DMS153 (cell line): ENCODE measurements around the gene FERMT1.
"Not testable (repeated sequence)": the region's sequence is repeated elsewhere in the genome, so short reads cannot be mapped to it uniquely, and the experiment has no call there.

Experiments used
- DNase-seq: peaks from one replicate; lab custom pipeline; 2025; lab: John Stamatoyannopoulos, UW

FERMT1 gene

GRCh38 chr20:6116758-6117157, 6.1 kb downstream of the FERMT1 start:
- DNase-seq = no peak

GRCh38 chr20:6115221-6115895, 7.5 kb downstream of the FERMT1 start:
- no peak for DNase-seq

DNA sequence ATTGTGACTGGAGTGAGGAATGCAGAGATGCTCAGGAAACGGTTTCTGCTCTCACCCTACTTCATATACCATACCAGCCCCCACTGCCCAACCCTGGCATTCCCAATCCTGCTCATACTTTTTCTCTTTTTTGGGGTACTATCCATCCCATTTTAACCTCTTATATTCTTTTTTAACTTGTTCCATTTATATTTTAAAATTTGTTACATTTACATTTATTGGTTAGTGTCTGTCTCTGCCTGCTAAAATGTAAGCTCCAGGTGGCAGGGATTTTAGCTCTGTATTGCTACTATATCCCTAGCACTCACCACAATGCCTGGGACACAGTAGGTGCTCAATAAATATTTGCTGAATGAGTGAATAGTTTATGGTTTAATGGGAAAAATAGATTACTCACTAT, 8.1 kb downstream of the FERMT1 start:
- DNase-seq = no peak

DNA sequence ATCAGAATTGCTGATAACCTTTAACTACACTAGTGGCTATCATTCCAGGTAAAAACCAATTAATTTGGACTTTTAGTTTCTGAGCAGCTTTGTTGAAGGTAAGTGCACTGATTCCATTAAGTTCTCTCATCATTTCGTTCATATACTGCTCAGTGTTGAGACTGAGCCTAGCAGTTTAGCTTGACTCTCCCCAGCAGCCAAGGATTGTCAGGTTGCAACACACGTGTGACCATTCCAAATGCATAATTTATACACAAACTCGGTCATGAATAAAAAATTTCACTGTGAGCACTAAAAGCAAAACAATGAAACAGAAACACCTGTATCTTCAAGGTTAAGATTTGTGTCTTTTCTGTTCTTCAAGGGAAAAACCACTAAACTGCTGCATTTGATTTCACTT, 8.9 kb downstream of the FERMT1 start:
- no peak for DNase-seq

- DNase-seq = not testable (repeated sequence)
Measured at GRCh38 chr20:6112965-6113364, 9.9 kb downstream of the FERMT1 start.

GRCh38 chr20:6108330-6108729, 14.5 kb downstream of the FERMT1 start:
- DNase-seq = no peak

DNA sequence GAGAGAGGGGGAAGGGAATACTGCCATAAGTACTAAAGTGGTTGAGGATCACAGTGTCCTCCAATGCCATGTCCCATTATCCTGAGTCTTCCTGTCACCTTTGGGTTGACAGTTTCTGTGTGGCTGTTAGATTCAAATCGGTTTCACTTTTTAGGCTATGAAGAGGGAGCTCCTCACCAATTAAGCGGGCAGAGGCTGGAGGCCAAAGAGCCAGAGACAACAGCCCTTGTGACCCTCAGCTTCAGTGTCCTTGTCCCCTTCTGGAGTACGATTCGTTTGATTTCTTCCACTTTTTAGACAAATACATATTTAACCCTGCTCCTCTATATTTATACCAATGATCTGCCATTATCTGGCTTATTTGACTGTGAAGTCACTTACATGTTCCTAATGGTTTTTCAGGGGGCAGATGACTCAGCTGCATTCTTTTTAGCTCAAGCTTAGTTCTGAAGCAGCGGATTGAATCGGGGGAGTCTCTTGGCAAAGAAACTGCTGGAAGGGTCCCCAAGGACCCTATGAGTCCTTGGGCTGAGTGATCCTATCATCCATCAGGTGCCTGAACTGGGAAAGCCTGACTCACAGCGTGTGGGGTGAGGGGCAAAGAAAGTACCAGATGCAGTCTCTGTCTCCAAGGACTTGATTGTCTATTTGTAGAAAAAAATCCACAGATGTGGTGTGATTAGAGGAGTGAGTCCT, 18.2 kb downstream of the FERMT1 start:
- DNase-seq = no peak

DNA sequence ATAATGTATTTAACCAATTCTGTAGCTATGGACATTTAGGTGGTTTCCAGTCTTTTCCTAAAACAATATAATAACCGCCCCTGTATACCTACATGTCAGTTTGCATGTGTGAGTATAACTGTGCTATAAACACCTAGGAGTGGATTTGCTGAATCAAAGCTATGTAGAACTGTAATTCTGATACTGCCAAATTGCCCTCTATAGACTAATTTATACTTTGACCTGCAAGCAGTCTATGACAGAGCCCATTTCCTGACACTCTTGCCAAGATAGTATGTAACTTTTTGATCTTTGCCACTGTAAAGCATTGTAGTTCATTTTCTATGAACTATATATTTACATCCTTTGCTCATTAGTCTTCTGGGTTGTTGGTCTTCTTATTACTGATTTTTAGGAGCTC, 19.5 kb downstream of the FERMT1 start:
- no peak for DNase-seq

DNA sequence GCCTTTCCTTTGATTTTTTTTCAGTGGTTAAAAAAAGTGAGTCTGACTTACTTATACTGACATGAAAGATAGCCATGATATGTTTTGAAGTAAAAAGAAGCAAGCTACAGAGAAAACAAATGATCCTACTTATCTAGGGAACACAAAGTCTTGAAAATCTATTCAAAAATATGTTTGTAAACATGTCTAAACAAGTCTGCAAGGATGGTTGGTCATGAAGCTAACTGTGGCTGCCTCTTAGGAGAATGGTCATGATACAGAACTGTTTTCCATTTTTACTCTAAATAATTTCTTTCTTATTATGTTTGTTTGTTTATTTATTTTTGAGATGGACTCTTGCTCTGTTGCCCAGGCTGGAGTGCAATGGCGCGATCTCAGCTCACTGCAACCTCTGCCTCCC, 21.5 kb downstream of the FERMT1 start:
- DNase-seq = no peak

- DNase-seq = no peak
Measured at GRCh38 chr20:6100246-6100645, 22.6 kb downstream of the FERMT1 start.

GRCh38 chr20:6099819-6100218, 23.0 kb downstream of the FERMT1 start:
- no peak for DNase-seq

DNA sequence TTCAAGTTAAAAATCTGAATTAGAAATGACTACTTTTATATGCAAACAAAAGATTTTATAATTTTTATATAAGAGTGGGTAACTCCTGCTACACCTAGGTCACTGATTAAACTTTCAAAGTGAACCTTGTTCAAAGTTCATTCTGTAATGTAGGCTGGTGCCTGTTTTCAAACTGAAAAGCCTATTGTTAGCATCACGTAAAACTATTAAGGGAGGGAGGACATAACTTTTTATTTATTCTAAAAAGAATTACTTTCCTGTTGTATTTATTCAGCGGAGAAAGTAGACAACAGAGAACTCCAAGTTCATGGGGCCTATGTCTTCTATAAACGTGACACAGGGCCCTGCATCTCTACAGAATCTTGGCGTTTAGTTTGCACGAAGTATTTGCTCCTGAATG, 27.4 kb downstream of the FERMT1 start:
- DNase-seq = no peak

- DNase-seq = no peak
Measured at GRCh38 chr20:6094565-6094964, 28.3 kb downstream of the FERMT1 start.

- no peak for DNase-seq
Measured at GRCh38 chr20:6094063-6094462, 28.8 kb downstream of the FERMT1 start.

- DNase-seq = no peak
Measured at GRCh38 chr20:6091661-6092060, 31.2 kb downstream of the FERMT1 start.

GRCh38 chr20:6086868-6087267, 36.0 kb downstream of the FERMT1 start:
- DNase-seq = no peak

DNA sequence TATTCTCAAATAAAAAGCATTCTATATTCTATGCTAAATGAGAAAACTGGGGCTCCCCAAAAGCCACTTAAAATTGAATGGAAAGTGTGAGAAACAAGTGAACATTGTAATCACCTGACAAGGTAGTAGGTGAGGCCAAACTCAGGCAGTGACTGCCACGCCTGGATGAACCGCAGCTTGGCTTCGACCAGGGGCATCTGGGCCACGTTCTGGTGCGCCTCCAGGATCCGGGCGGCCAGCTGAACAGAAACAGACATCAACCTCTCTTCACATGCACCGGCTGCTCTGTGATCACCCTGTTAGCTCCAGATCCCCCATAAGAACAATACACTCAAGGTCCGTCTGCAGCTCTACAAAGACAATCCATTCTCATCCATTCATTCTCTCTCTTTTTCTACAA, 38.9 kb downstream of the FERMT1 start:
- no peak for DNase-seq

GRCh38 chr20:6081236-6081635, 41.6 kb downstream of the FERMT1 start:
- no peak for DNase-seq

DNA sequence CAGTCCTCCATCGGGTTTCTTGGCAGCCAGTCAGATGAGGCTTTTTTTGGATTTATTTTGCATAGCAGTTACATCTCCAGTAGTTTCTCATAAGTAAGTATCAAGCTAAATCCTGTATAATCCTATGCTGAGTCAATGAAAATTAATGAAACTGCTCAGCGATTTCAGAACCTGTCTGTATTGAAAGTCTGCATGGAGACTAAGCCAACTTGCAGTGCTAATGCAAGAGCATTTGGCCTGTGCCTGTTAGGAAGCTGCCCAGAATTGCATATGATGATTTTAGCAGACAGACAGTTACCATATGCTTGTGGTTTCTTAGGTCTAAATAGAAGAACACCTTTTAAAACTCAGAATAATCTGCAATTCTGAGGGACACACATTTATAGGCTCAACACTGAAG, 43.8 kb downstream of the FERMT1 start:
- DNase-seq = no peak

DNA sequence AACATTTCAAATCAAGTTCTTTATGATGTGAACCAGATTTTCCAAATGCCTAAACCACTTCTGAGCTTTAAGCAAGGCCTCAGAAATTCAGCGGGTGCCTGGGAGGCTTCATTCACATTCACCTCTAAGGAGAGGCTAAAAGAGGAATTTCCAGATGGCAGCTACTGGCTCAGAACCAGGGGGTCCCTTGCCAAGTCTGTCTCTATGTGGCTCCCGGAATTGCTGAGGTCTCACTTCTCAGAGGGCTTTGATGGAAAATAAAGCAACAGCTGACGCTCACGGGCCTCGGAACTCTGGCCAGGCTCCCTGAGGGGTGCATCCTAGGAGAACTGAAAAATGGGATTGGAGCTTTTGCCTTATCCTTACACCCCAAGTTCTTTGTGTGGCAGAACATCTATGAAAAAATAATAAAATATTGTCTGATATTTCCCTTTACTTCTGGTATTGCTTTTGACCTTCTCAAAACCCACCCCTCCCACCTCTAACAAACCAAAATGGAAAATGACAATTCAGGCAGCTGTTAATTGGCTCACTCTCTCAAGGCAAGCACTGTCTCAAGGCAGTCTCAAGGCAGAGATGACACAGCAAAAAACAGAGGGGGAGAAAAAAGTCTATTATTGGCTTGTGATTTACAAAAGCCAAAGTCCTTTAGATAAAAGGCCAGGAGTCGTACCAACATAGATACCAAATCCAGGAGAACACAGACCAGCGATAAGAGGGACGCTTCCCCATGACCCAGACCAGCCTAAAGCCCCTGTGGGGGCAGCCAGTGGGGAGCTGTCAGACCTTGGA, 47.2 kb downstream of the FERMT1 start:
- DNase-seq = no peak

- DNase-seq = no peak
Measured at GRCh38 chr20:6074784-6075183, 48.0 kb downstream of the FERMT1 start.

GRCh38 chr20:6074145-6074561, 48.7 kb downstream of the FERMT1 start:
- DNase-seq = peak; percentile 51
